Endothelial cell of umbilical vein (primary cell): ENCODE data around the gene MBTPS1. TPM values are rescaled to one million over a fixed set of nuclear protein-coding genes. Genes with fewer than 3 reads are reported as not detected.

Source experiments
- BruUV-seq: library from RNA; stranded (reverse); fragments of 400-500 nt; replicated peaks from 2 replicates; lab custom pipeline; 2021; lab: Mats Ljungman, UMichigan
- CTCF ChIA-PET: fragments of 300-600, 350-600 bp; sonication (Branson Sonifier 250); formaldehyde crosslinking; loops from one replicate; lab custom pipeline; 2021; ENCODE audit warnings: antibody characterized with exemption, inconsistent platforms; lab: Charles Lee
- POLR2A ChIA-PET: fragments of 300-600, 350-600 bp; sonication (Branson Sonifier 250); formaldehyde crosslinking; loops from one replicate; lab custom pipeline; 2021; ENCODE audit warnings: antibody characterized with exemption, inconsistent platforms; lab: Charles Lee
- DNase-seq: peaks from one replicate; pipeline ENCODE4 v3.0.0-alpha.2; 2011; ENCODE audit warnings: low read depth, low spot score
- FAIRE-seq: peaks from 2 replicates; lab custom pipeline; 2011; peaks lifted over from hg19 to GRCh38; lab: Jason Lieb, UNC
- H2AFZ ChIP-seq: 2 replicates; pipeline ENCODE4 v1.6.0; 2012; ENCODE audit warnings: low read depth, low read length, control low read depth, inconsistent platforms
- H3K27ac ChIP-seq: 2 replicates; pipeline ENCODE4 v1.5.1; 2011; ENCODE audit warnings: low read depth, mild to moderate bottlenecking, control low read depth, low read length, moderate library complexity; ENCODE audit not compliant: insufficient read depth
- H3K27me3 ChIP-seq, 2 experiments: 2 replicates each; pipeline versions ENCODE4 v1.6.0 to v1.6.1; 2011; ENCODE audit warnings: low read length in 2 of 2, mixed read lengths in 1 of 2; ENCODE audit not compliant: control insufficient read depth in 2 of 2, insufficient read depth in 2 of 2
- H3K36me3 ChIP-seq, 2 experiments: 2 replicates in 1 of 2; 3 replicates in 1 of 2; pipeline ENCODE4 v1.5.1; 2011; ENCODE audit warnings: low read length in 2 of 2, mild to moderate bottlenecking in 1 of 2, moderate library complexity in 1 of 2; ENCODE audit not compliant: control insufficient read depth in 2 of 2, insufficient read depth in 2 of 2; ENCODE audit errors: extremely low read depth in 1 of 2
- H3K4me1 ChIP-seq: 3 replicates; pipeline ENCODE4 v1.5.1; 2011; ENCODE audit warnings: mild to moderate bottlenecking, low read length; ENCODE audit not compliant: control insufficient read depth, insufficient read depth; ENCODE audit errors: extremely low read depth
- H3K4me2 ChIP-seq: 2 replicates; pipeline ENCODE4 v1.6.1; 2011; ENCODE audit warnings: low read length, control low read depth, mixed read lengths; ENCODE audit not compliant: insufficient read depth
- H3K4me3 ChIP-seq, 3 experiments: fragments of 200-600 bp in 1 of 3; sonication (generic), shearing (Covaris generic) in 1 of 3; replicated peaks in 1 of 3; 2 replicates each; pipeline ENCODE4 v1.5.1; 2011 to 2016; ENCODE audit warnings: control low read depth in 3 of 3, low read length in 3 of 3, mild to moderate bottlenecking in 2 of 3, inconsistent platforms in 1 of 3, low read depth in 1 of 3, moderate library complexity in 1 of 3; ENCODE audit not compliant: insufficient read depth in 1 of 3
- H3K79me2 ChIP-seq: 2 replicates; pipeline ENCODE4 v1.6.0; 2012; ENCODE audit warnings: low read length, inconsistent platforms; ENCODE audit not compliant: control insufficient read depth, insufficient read depth
- H3K9ac ChIP-seq: replicated peaks from 2 replicates; pipeline ENCODE3; 2011; ENCODE audit warnings: low read length, control low read depth; ENCODE audit not compliant: insufficient read depth; ENCODE audit errors: extremely low read depth
- H3K9me1 ChIP-seq: replicated peaks from 3 replicates; pipeline ENCODE4 v1.6.0; 2011; ENCODE audit warnings: mild to moderate bottlenecking, low read length; ENCODE audit not compliant: control insufficient read depth, insufficient read depth; ENCODE audit errors: extremely low read depth
- H3K9me3 ChIP-seq: replicated peaks from 2 replicates; pipeline ENCODE4 v1.5.1; 2012; ENCODE audit warnings: low read length, inconsistent platforms; ENCODE audit not compliant: control insufficient read depth, insufficient read depth
- H4K20me1 ChIP-seq: replicated peaks from 2 replicates; pipeline ENCODE3; 2011; ENCODE audit warnings: mild to moderate bottlenecking, low read length; ENCODE audit not compliant: control insufficient read depth, insufficient read depth; ENCODE audit errors: extremely low read depth
- EZH2 ChIP-seq: IDR thresholded peaks from 2 replicates; pipeline ENCODE4 v1.6.1; 2012; ENCODE audit warnings: borderline replicate concordance, low read depth, mild to moderate bottlenecking, moderate library complexity, low read length, inconsistent platforms; ENCODE audit not compliant: severe bottlenecking
- FOS ChIP-seq: IDR thresholded peaks from 2 replicates; pipeline ENCODE4 v1.6.1; 2011; ENCODE audit warnings: mild to moderate bottlenecking, low read length, moderate library complexity, borderline replicate concordance; ENCODE audit not compliant: insufficient read depth
- GATA2 ChIP-seq: IDR thresholded peaks from 2 replicates; pipeline ENCODE4 v1.7.0; 2011; ENCODE audit warnings: low read depth, mild to moderate bottlenecking, moderate library complexity, mixed read lengths, low read length; ENCODE audit not compliant: insufficient read length, insufficient read depth
- JUN ChIP-seq: IDR thresholded peaks from 2 replicates; pipeline ENCODE4 v1.6.1; 2011; ENCODE audit warnings: borderline replicate concordance, low read depth; ENCODE audit not compliant: insufficient read length, insufficient read depth
- MAX ChIP-seq: IDR thresholded peaks from 2 replicates; pipeline ENCODE4 v1.6.1; 2011; ENCODE audit not compliant: insufficient read depth, insufficient read length
- MYC ChIP-seq: IDR thresholded peaks from one replicate; pipeline ENCODE4 v1.6.1; 2011; ENCODE audit warnings: mild to moderate bottlenecking, low read depth, low read length
- POLR2A ChIP-seq: IDR thresholded peaks from 2 replicates; pipeline ENCODE4 v1.6.1; 2012; ENCODE audit warnings: low read depth, mild to moderate bottlenecking, control low read depth, low read length
- POLR2AphosphoS5 ChIP-seq: IDR thresholded peaks from 2 replicates; pipeline ENCODE4 v1.6.1; 2012; ENCODE audit warnings: low read depth, mild to moderate bottlenecking, control low read depth, low read length, moderate library complexity; ENCODE audit not compliant: insufficient read depth
- dilution Hi-C: fragments of 300-500 bp; cut with MboI; formaldehyde crosslinking; loops from one replicate; pipeline ENCODE4 v1.15.0; 2019; ENCODE audit warnings: low sequenced_read_pairs; ENCODE audit not compliant: extremely low pct_ligation_motif_present
- intact Hi-C: fragments of 100-400 bp; cut with micrococcal nuclease; formaldehyde crosslinking; loops from one replicate; pipeline ENCODE4 v1.10.0; 2022
- polyA plus RNA-seq, 4 experiments: library from polyadenylated mRNA; depleted of rRNA in 3 of 4; stranded (reverse) in 3 of 4; unstranded in 1 of 4; fragments of >200 nt; gene quantifications; 2 replicates each; pipeline versions ENCODE4 v1.2.1 to v1.2.3, GENCODE V29; 2011 to 2012; ENCODE audit warnings: missing spikeins in 1 of 4
- total RNA-seq: library from RNA; stranded (reverse); gene quantifications from 2 replicates; pipeline ENCODE4 v1.2.3, GENCODE V29; 2021
- TF ChIP-seq, protein P1 (sequence below), 2 donors: IDR thresholded peaks; 1 replicate in 1 of 2; 2 replicates in 1 of 2; pipeline ENCODE4 v1.5.1; 2011; ENCODE audit warnings: low read length in 2 of 2, mild to moderate bottlenecking in 2 of 2, moderate library complexity in 2 of 2, control low read depth in 1 of 2, inconsistent platforms in 1 of 2, low read depth in 1 of 2; ENCODE audit not compliant: insufficient read depth in 1 of 2; ENCODE audit errors: extremely low read depth in 1 of 2

MBTPS1 gene
- total and polyA plus RNA-seq, 2 donors (not counting 3 experiments of a cell fraction or from before 2014, with no cell fraction given) = 82.3 to 99.6 TPM

GRCh38 chr16:84138824-84139627 lies 22.3 kb upstream of the MBTPS1 start:
- dilution Hi-C loops = no loop called here
- H4K20me1 ChIP-seq = peaks cover 7% of the 10 kb centered on the region
- no peaks in the 10 kb centered on the region for H3K36me3 ChIP-seq
- ChIA-PET CTCF (interaction anchor here (1.5 kb wide), 1 partner anchor 23 kb away, joined by 3 read pairs; the partner anchor contains the start of gene MBTPS1), POLR2A (no interaction called here)
- no peak overlapping the region for H3K27ac ChIP-seq
- H3K9me1 ChIP-seq = no peaks in the 10 kb centered on the region
- H3K4me2 ChIP-seq = no peak overlapping the region
- H3K9ac ChIP-seq = no peak overlapping the region
- no TSS peak for BruUV-seq
- peaks cover 3% of the 10 kb centered on the region for H3K4me1 ChIP-seq
- no peaks in the 10 kb centered on the region for H3K27me3 ChIP-seq
- H3K9me3 ChIP-seq = no peaks in the 10 kb centered on the region
- no peak overlapping the region for H3K4me3 ChIP-seq
- TF ChIP-seq MYC (no peak), FOS (no peak), POLR2AphosphoS5 (no peak), POLR2A (no peak), EZH2 (no peak), MAX (no peak), JUN (no peak), GATA2 (no peak)
- TF ChIP-seq, protein P1, sequence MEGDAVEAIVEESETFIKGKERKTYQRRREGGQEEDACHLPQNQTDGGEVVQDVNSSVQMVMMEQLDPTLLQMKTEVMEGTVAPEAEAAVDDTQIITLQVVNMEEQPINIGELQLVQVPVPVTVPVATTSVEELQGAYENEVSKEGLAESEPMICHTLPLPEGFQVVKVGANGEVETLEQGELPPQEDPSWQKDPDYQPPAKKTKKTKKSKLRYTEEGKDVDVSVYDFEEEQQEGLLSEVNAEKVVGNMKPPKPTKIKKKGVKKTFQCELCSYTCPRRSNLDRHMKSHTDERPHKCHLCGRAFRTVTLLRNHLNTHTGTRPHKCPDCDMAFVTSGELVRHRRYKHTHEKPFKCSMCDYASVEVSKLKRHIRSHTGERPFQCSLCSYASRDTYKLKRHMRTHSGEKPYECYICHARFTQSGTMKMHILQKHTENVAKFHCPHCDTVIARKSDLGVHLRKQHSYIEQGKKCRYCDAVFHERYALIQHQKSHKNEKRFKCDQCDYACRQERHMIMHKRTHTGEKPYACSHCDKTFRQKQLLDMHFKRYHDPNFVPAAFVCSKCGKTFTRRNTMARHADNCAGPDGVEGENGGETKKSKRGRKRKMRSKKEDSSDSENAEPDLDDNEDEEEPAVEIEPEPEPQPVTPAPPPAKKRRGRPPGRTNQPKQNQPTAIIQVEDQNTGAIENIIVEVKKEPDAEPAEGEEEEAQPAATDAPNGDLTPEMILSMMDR (IDR thresholded peaks at IDR 0.05; ENCODE audit: extremely low read depth in 1 of 2, insufficient read depth in 1 of 2, low read depth in 1 of 2, low read length in 2 of 2) = no peak
- peaks cover 25% of the 10 kb centered on the region for H3K79me2 ChIP-seq
- no peak for DNase-seq
- no peak overlapping the region for H2AFZ ChIP-seq
- intact Hi-C loops = no loop called here
- no peak for FAIRE-seq
